Measurements from ENCODE around the gene LTO1.

The LTO1 gene

DNA sequence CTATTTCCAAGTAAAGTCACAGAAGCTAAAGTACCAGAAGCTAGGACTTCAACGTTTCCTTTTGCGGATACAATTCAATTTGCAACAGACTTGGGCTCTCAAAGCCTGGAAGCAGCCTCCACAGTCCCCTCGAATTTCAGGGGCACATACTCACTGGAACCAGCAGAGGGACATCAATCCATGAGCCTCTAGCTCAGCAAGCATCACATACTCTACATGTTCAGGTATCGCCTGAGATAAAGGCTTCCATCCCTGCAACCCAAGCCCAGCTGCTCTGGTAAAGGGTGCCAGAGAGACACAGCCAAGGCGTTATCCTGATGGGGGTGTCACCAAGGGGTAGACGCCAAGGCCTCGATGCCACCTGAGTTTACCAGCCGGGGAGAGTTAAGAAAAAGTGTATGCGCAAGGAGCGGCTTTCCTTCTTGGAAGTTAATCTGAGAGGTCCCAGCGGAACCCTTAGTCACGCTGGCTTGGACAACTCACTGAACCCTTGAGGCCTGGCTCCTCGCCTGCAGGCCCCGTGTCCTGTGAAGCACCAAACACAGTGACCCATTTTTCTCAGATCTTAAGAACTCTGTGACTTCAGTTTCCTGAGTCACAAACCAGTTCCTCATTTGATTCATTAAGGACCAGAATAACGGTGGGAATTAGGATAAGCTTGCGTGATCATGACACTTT lies 13.0 kb downstream of the LTO1 start:
- H3K27ac ChIP-seq: no peak overlapping the region
- DNase-seq (ENCODE audit: low read depth, low spot score): no peak

DNA sequence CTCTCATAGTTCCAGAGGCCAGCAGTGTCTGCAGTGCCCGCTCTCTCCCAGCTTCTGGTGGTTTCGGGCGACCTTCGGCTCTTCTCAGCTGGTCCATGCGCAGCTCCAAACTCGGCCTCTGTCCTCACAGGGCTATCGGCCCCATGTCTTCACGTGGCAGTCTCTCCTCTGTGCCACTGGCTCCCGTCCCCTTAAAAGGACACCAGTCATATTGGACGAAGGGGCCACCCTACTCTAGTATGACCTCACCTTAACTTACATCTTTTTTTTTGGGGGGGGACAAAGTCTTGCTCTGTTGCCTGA lies 13.8 kb downstream of the LTO1 start:
- DNase-seq (ENCODE audit: low read depth, low spot score): no peak
- H3K27ac ChIP-seq: no peak overlapping the region

DNA sequence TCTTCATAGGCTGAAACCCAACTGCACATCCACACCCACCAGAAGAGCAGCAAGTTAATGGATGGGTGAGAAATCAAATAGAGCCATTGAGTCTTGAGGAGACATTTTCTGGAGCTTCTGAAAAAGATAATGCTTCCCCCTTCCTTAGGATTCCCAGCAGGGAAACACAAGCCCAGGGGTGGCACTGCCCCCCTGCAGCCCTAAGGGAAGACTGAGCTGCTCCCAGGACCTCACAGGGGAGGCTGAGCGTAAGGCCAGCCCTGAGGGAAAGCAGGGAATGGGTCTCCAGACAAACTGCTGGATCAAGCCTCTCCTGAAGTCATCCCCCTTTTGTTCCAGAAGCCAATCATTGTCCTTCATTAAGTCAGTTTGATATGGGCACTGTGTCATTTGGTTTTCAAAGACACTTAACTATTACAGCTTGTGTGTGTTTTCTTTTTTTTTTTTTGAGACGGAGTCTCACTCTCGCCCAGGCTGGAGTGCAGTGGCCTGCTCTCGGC lies 15.1 kb downstream of the LTO1 start:
- no peak for DNase-seq (ENCODE audit: low read depth, low spot score)
- H3K27ac ChIP-seq: no peak overlapping the region

DNA sequence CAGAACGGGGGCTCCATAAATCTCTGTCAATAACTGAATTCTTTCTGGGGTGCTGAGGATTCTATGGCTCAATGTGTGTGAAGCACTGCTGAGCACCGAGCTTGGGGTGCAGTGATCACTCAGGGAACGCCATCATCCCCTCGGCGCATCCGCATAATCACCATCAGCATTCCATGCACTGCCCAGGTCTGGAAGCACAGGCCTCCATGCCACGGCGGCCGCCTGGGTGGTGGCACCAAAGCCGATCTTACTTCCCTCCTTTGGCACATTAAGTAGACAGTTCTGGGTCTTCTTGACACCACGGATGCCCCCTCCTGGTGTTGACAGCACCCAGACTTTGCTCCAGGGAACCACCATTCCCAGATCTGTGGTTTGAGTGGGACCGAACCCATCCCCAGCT lies 15.6 kb downstream of the LTO1 start:
- no peak for DNase-seq (ENCODE audit: low read depth, low spot score)
- no peak overlapping the region for H3K27ac ChIP-seq

DNA sequence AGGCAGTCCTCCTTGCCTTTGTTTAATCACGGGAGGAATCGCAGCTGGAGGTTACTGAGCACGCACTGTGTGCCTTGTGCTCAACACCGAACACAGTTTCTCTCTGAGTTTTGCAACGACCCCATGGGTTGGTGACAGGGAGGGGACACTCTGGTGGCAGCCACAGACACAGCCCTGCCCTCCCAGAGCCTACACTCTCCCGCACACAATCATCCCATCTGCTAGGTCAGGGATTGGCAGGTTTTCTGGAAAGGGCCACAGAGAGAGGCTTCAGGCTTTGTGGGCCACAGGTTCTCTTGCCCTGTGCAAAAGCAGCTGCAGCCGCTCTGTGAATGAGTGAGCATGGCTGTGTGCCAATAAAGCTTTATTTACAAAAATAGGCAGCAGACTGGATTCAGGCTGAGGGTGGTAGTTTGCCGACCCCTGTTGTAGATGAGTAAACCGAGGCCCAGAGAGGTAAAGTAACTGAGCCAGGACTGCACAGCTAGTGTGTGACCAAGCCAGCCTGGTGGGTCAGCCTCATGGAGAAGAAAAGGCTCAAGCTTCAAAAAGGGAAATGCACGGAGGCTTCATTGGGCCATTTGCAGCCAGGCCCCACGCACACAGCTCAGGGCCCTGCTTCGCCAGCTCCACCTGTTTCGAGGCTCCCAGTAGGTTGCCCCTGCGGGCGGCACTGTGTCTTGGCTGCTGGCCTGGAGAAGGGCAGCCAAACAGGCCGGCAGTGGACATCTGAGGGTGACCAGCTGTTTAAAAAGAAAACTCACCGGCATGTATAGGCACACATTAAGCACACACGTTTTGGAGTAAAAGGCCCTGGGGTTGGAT lies 16.3 kb downstream of the LTO1 start:
- no peak overlapping the region for H3K27ac ChIP-seq
- no peak for DNase-seq (ENCODE audit: low read depth, low spot score)

DNA sequence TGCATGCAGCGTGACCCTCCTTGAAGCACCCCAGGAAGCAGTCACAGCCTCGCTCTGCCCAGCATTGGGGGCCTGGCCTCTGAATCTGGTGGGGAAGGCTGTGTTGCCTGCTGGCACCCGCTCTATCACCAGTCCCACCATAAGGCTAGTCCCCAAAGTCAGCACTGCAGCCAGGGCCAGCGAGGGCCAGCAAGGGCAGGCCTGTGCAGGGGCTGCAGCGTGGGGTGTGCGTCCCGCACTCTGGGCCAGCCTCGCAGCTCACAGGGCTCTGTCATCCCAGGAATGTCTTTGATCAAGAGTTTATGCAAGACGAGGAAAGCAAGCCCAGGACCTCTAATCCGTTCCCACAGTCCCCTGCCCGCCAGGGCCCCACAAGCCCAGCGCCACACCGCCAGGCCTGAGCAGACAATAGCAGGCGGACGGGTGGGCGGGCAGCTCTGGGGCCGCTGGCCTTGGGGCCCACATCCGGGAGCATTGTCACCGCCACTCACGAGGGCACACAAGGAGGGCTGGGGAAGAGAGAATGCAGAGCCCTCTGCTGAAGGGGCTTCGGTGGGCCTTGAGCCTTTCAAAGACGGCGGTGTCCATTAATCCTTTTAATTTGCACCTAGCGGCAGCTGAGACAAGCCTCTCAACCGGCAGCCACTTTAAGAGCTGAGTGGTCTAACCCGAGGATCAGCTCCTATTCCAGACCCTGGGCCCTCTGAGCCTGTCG lies 17.1 kb downstream of the LTO1 start:
- no peak overlapping the region for H3K27ac ChIP-seq
- no peak for DNase-seq (ENCODE audit: low read depth, low spot score)

DNA sequence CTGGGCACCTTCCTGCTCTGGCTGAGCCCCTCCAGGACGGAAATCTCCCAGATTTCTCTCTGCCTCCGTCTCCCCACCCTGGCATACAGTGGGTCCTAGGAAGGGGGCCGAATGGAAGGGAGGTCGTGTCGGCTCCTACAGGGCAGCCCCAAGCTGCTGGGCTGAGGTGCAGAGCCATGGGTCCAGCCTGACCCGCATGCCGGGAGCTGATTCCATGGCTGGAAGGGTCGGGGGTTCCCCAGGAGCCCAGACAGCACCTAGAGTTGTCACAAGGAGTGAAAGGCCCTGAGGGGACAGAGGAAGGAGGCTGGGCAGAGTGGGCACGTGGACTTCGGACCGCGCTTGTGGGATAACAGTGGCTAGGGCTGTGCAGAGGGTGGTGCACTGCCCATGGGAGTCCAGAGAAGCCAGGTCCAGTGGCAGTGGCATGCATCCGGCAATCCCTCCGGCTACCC lies 17.7 kb downstream of the LTO1 start:
- H3K27ac ChIP-seq: no peak overlapping the region
- DNase-seq (ENCODE audit: low read depth, low spot score): no peak

DNA sequence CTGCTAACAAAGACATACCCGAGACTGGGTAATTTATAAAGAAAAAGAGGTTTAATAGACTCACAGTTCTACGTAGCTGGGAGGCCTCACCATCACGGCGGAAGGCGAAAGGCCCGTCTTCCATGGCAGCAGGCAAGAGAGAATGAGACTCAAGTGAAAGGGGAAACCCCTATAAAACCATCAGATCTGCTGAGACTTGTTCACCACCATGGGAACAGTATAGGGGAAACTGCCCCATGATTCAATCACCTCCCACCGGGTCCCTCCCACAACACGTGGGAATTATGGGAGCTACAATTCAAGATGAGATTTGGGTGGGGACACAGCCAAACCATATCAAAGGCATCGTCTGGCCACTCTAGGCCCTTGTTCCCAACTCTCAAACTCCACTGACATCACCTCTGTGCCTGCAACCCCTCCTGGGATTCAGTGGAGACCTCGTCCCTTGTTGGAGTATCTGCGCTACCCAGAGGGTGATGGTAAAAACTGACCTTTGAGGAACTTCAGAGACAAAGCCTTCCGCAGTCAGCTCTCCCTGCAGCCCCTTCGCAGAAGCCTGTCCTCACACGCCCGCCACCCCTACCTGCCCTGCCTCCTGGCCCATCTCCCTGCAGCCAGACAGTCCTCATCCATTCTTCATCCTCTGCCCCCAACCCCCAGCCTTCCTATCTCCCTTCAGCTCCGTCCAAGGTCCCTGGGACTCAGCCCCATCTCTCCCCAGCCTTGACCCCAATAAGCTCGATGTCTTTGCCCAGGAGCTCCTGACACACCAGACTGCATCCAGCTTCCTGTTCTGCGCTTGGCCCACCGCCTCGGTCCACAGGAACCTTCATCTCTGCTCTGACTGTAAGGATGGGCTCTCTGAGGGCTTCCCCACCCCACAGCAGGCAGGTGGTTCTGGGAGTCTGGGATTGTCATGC lies 18.4 kb downstream of the LTO1 start:
- no peak for DNase-seq (ENCODE audit: low read depth, low spot score)
- no peak overlapping the region for H3K27ac ChIP-seq

DNA sequence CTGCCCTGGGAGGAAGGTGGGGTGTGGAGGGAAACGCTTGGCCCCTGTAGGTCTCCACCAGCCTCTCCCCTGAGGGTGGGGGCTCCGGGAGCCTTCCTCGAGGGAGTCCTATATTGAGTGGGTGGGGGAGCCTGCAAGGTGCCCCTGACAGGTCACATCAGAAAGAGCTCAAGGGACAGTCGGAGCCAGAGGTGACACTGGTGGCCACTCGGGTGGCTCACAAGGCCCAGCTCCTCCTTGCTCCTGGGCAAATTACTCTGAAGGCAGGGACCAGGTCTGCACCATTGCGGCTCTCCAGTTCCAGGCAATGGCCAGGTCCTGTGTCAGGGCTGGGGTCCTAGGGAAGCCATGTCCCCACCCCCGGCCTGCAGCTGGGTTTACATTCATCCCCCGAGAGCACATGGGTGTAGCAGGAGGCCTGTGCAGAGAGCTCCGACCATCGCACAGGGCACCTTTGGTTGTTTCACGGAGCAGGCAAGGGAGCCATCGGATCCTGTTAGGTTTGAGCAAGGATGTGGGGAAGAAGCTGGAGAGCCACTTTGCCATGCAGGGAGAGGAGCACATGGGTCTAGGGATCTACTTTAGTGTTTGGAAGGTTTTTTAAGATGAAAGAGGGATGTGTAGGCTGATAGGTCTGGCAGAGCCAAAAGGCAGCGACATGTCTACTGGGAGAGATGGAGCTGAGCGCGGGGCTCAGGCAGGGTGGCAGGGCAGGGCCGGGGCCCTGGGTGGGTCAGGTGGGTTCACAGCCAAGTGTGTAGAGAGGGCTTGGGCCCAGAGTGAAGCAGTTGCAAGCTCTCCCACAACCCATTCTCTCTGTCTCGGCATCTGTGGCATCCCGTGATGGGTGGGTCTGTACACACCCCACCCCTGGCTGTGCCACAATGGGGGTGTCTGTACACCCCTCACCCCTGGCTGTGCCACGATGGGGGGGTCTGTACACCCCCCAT lies 19.4 kb downstream of the LTO1 start:
- no peak for DNase-seq (ENCODE audit: low read depth, low spot score)

DNA sequence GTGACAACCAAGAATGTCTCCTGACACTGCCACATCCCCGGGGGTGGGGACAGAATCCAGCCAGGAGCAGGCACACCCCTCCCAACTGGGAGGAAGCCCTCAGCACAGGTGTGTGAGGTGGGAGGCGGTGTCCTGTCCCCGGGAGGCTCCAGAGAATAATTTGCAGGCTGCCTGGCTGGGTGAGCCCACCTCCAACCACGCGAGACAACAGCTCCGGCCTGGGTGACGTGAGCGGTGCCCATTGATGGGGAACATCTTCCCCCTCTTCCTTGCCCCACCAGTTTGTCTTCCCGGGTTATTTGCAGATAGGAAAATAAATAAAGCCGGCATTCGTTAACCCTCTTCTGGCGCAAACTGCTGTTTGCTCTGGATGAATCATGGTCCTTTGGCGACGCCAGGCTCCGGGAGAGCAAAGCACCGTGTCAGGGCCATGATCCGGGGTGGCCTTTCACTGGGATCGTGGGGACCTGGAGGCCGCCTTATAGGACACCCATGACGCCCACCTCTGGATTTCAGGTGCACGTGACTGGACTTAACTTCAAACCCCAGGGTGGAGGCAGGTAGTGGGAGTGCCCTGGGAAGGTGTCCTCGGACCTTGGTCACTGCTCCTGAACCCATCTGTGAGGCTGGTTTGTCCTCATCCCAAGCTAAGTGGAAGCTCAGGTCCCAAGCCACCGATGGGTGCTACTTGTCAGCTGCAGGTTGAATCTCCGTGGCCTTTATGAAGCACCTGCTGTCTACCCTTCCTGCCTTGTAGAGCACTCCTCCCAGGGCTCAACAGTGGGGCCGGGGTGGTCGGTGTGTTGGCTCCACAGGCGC lies 20.3 kb downstream of the LTO1 start:
- no peak overlapping the region for H3K27ac ChIP-seq
- no peak for DNase-seq (ENCODE audit: low read depth, low spot score)

More for the DNA sequence above, 19.4 kb downstream of the LTO1 start:
- no peak overlapping the region for H3K27ac ChIP-seq

DNA sequence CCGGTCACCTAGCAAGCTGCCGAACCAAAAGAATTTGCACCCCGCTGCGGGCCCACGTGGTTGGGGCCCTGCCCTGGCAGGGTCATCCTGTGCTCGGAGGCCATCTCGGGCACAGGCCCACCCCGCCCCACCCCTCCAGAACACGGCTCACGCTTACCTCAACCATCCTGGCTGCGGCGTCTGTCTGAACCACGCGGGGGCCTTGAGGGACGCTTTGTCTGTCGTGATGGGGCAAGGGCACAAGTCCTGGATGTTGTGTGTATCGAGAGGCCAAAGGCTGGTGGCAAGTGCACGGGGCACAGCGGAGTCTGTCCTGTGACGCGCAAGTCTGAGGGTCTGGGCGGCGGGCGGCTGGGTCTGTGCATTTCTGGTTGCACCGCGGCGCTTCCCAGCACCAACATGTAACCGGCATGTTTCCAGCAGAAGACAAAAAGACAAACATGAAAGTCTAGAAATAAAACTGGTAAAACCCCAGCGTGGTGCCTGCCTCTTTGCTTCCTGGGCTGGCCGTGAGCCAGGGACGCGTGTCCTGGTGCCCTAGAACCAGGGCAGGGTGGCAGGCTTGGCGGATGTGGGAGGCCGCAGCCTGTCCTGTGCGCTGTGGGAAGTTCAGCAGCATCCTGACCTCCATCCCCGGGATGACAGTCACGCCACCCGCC lies 21.0 kb downstream of the LTO1 start:
- DNase-seq (ENCODE audit: low read depth, low spot score): no peak
- H3K27ac ChIP-seq: no peak overlapping the region

DNA sequence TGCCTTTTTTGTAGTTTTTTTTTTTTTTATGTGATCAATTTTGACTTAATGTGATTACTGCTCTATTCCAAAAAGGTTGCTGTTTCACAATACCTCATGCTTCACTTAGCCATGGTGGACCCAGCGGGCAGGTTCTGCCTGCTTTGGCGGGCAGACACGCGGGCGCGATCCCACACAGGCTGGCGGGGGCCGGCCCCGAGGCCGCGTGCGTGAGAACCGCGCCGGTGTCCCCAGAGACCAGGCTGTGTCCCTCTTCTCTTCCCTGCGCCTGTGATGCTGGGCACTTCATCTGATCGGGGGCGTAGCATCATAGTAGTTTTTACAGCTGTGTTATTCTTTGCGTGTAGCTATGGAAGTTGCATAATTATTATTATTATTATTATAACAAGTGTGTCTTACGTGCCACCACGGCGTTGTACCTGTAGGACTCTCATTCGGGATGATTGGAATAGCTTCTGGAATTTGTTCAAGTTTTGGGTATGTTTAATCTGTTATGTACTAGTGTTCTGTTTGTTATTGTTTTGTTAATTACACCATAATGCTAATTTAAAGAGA lies 21.7 kb downstream of the LTO1 start:
- DNase-seq (ENCODE audit: low read depth, low spot score): no peak

DNA sequence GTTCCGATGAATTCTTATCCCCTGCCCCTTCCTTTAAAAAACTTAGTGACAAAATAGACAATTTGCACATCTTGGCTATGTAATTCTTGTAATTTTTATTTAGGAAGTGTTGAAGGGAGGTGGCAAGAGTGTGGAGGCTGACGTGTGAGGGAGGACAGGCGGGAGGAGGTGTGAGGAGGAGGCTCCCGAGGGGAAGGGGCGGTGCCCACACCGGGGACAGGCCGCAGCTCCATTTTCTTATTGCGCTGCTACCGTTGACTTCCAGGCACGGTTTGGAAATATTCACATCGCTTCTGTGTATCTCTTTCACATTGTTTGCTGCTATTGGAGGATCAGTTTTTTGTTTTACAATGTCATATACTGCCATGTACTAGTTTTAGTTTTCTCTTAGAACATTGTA lies 22.2 kb downstream of the LTO1 start:
- no peak for DNase-seq (ENCODE audit: low read depth, low spot score)

More for the DNA sequence above, 21.7 kb downstream of the LTO1 start:
- no peak overlapping the region for H3K27ac ChIP-seq

DNA sequence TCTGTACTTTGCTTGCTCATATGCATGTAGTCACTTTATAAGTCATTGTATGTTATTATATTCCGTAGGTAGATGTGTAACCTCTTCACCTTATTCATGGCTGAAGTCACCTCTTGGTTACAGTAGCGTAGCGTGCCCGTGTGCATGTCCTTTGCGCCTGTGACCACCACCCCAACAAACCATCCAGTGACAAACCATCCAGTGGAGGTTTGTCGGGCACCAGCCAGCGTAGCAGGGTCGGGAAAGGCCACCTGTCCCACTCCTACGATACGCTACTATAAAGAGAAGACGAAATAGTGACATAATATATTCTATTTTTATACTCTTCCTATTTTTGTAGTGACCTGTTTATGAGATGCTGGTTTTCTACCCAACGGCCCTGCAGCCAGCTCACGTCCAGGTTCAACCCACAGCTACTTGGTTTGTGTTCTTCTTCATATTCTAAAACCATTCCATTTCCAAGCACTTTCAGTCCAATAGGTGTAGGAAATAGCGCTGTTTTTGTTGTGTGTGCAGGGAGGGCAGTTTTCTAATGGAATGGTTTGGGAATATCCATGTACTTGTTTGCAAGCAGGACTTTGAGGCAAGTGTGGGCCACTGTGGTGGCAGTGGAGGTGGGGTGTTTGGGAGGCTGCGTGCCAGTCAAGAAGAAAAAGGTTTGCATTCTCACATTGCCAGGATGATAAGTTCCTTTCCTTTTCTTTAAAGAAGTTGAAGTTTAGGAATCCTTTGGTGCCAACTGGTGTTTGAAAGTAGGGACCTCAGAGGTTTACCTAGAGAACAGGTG lies 23.1 kb downstream of the LTO1 start:
- no peak overlapping the region for H3K27ac ChIP-seq
- no peak for DNase-seq (ENCODE audit: low read depth, low spot score)

More for the DNA sequence above, 22.2 kb downstream of the LTO1 start:
- H3K27ac ChIP-seq: no peak overlapping the region

DNA sequence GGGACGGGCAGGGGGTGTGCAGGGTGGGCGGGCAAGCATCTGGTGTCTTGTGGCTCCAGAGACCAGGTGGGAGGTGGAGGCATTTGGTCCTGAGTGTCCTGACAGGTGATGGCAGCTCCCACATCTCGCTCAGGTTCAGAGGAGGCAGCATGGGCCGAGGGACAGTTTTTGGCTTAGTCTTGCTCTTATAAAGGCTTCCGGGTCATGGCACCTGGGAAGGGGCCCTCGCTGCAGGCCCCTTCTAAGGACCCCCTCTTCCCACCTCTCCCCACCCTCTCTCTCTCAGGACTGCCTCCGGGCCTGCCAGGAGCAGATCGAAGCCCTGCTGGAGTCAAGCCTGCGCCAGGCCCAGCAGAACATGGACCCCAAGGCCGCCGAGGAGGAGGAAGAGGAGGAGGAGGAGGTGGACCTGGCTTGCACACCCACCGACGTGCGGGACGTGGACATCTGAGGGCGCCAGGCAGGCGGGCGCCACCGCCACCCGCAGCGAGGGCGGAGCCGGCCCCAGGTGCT lies 24.3 kb downstream of the LTO1 start:
- no peak for DNase-seq (ENCODE audit: low read depth, low spot score)
- H3K27ac ChIP-seq: no peak overlapping the region

DNA sequence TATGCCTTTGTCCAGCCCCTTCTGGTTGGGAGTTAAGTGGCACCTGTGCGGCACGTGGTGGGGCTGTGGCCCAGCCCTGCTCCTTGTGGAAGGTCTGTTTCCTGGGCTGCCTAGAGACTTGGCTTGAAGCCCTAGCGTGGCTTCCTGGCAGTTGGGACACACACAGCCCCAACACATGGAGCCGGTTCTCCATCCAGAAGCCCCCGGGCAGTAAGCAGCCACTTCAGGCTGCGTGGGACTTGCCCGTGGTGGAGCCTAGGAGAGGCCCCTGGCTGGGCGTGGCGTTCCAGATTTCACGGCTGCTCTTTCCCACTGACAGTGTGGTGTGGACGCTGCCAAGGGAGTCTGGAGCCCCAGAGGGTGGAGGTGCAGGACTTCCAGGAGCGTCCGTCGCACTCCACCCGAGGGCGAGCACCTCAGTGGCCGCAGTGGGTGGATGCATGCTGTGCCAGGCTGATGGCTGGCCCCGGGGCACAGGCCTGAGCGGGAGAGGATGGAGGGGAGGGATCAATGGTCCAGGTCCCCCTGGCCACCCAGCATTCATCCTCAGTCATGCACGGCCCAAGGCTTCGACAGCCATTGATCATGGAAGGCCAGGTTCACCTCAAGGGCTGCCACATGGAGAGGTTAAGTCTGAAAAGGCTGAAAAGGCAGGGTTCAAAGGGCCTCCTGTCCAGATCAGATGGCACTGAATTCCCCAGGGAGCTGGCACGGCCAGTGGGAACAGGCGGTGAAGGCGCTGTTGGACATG lies 24.9 kb downstream of the LTO1 start:
- DNase-seq (ENCODE audit: low read depth, low spot score): no peak
- no peak overlapping the region for H3K27ac ChIP-seq
